Epithelial cell of esophagus (primary cell): ENCODE data around the gene NXPH2.

ENCODE experiments used
- DNase-seq: peaks from one replicate; pipeline ENCODE4 v3.0.0; 2010; ENCODE audit warnings: low read depth
- H3K4me3 ChIP-seq: 2 replicates; pipeline ENCODE4 v1.5.1; 2011; ENCODE audit warnings: mild to moderate bottlenecking, low read length, control low read depth
- TF ChIP-seq, protein P1 (sequence below): IDR thresholded peaks from 2 replicates; pipeline ENCODE4 v1.5.1; 2011; ENCODE audit warnings: low read depth, mild to moderate bottlenecking, low read length, control low read depth, inconsistent platforms; ENCODE audit not compliant: insufficient read depth; ENCODE audit errors: missing control alignments

Gene NXPH2

DNA sequence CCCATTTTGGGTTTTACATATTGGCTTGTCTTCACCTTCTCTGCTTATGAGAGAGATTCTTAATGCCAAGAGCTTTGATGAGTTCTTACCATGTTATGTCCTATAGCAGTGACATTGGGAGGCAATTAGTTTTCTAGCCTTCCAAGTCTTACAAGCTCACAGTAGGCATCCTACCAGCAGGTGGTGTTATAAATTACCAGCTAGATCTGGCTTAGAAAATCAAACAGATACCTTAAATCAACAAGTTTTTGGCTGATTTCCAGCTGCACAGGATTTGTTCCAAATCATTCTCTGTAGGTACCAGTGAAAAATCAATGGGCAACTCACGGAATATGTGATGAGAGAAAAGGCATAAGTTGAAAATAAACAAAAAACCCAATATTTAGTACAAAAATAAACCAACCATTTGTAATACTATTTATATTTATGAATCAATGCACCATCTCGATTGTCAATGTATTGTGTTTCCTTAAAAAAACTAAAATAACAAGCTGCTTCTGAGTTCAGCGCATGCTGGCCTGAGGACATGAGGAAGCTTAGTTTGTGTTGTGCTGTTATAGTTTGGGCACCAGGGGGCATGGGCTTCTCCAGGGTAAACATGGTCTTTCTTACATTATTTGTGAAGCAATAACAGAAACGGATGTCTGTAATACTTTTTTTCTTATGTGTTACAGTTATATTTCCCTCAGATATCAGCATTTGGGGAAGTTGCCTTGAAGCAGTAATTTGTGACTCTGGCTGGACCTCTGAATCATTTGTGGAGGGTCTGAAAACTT lies 34.1 kb upstream of the NXPH2 start:
- DNase-seq = peak; percentile 22
- no peak overlapping the region for H3K4me3 ChIP-seq
- TF ChIP-seq, protein P1, sequence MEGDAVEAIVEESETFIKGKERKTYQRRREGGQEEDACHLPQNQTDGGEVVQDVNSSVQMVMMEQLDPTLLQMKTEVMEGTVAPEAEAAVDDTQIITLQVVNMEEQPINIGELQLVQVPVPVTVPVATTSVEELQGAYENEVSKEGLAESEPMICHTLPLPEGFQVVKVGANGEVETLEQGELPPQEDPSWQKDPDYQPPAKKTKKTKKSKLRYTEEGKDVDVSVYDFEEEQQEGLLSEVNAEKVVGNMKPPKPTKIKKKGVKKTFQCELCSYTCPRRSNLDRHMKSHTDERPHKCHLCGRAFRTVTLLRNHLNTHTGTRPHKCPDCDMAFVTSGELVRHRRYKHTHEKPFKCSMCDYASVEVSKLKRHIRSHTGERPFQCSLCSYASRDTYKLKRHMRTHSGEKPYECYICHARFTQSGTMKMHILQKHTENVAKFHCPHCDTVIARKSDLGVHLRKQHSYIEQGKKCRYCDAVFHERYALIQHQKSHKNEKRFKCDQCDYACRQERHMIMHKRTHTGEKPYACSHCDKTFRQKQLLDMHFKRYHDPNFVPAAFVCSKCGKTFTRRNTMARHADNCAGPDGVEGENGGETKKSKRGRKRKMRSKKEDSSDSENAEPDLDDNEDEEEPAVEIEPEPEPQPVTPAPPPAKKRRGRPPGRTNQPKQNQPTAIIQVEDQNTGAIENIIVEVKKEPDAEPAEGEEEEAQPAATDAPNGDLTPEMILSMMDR = peak; percentile 21

DNA sequence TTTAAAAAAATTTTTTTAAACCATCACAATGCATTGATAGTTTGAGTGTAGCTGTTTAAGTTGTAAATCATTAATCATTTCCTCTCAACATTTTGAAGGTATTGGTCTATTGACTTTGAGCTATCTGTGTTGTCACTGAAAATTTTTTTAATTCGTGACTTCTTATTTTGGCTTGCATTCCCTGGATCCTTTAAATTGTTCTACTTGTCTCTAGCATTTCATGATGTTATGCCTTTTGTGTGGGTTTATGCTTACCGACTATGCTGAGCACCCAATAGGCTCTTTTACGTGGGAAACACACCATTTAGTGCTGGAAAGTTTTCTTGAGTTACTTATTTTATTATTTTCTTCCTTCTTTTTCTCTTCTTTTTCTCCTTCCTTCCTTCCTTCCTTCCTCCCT lies 31.2 kb upstream of the NXPH2 start:
- no peak for DNase-seq
- H3K4me3 ChIP-seq = no peak overlapping the region
- TF ChIP-seq, protein P1 = no peak

DNA sequence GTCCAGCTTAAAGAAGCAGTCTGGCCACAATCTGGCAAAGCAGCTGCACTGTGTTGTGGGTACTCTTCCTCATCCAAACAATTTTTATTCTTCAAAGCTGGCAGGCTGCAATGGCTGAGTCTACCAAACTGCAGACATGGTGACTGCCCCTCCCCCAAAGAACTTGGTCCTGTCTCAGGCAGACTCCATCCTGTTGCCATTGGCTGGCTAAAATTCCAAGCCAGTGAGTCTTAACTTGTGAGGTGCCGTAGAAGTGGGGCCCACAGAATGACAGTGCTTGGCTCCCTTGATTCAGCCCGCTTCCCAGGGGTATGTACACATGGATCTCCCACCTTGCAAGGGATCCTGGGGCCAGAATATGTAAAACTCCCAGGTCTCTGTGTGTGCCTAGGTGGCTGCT lies 14.5 kb upstream of the NXPH2 start:
- TF ChIP-seq, protein P1 = no peak
- no peak for DNase-seq

DNA sequence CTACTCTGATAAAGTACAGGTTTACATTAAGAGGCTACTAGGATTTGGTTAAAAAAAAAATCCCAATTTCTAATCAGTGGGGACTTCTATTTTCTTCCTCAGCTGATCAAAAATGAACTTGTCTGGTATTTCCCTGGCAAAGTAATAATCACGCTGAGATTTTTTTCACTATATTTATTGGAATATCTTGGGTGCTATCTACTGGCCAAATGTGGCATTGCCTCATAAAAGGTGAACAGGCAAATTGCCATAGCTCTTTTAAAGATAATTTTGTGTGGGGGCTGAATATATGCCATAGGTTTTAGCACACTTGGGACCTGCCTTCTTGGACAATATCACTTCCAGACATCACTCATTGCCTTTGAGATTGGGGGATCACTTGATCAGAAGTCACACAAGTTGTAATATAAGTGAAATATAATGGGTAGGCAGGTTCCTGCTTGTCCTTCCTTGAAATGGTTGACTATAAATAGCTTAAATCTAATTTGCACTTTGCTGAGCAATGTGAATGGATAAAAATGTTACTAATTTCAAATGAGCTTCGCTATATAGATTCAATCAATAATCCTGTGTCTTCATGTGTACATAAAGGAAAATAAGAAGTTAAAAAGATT lies 7.0 kb upstream of the NXPH2 start:
- TF ChIP-seq, protein P1 = peak; percentile 86
- H3K4me3 ChIP-seq = no peak overlapping the region
- DNase-seq = peak; percentile 53

More for the DNA sequence above, 14.5 kb upstream of the NXPH2 start:
- H3K4me3 ChIP-seq = no peak overlapping the region

DNA sequence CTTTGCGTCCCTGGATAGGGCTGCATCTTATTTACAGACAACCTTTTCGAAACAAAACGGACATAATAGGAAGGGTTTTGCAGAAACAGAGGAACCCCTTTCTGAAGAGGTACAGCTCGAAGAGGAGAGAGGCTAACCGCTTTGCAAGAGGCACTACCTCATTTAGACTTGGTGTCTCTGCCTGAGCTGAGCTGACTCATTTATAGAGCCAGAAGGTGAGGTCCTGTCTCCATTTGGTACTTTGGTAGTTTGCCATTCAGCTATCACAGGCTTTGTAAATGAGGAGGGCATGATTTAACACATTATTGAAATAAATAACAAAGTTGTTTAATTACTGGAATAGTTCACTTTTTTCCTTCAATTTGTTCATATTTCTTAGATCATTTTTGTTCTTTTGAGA lies 2.2 kb upstream of the NXPH2 start:
- DNase-seq = no peak
- no peak overlapping the region for H3K4me3 ChIP-seq
- TF ChIP-seq, protein P1 = no peak

DNA sequence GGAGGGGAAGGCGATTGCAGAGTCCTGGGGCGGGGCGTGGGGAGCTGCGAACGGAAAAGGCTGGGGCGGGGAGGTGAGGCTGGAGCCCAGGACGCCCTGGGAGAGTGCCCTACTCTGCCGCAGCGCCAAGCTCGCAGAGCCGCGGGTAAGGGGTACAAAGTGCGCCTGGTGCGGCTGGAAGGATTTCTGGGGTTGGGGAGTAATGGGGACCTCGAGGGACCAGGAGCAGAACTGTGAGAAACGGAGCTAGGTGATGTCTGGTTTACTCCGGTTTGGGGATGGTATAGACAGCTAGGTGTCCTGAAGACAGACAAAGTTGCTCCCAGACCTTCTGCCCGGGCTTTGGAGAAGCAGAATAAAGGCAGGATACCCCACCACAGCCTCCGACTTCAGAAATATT lies 718 bp upstream of the NXPH2 start:
- DNase-seq = no peak
- TF ChIP-seq, protein P1 = no peak
- no peak overlapping the region for H3K4me3 ChIP-seq
